22Rv1 (cell line): ENCODE data around the gene NRF1.

Experiments used
- CTCF ChIP-seq: fragments of 450-650 bp; IDR thresholded peaks from 2 replicates; pipeline ENCODE4 v1.5.1; 2017; ENCODE audit warnings: mild to moderate bottlenecking
- ZFX ChIP-seq: fragments of 450-650 bp; IDR thresholded peaks from 2 replicates; pipeline ENCODE4 v1.6.1; 2017; ENCODE audit warnings: antibody characterized with exemption, borderline replicate concordance

- no peak for TF ChIP-seq CTCF
- TF ChIP-seq ZFX: no peak
Observed at GRCh38 chr7:129568240-129568639, 43.3 kb upstream of the NRF1 start.
